ENCODE measurements around the gene SRSF7. TPM values are rescaled to one million over a fixed set of nuclear protein-coding genes. Genes with fewer than 3 reads are reported as not detected.

The SRSF7 gene
- total RNA-seq, 1 donor from 2014 or later = 67.5 TPM

GRCh38 chr2:38783586-38783985 lies 32.4 kb upstream of the SRSF7 start:
- Mint-ChIP-seq H3K4me1 (ENCODE audit: low read depth) (peaks cover 8% of the 10 kb centered on the region), H3K27me3 (ENCODE audit: low read depth) (no peaks in the 10 kb centered on the region), H3K4me3 (ENCODE audit: unreplicated experiment) (no peak overlapping the region), H3K27ac (ENCODE audit: unreplicated experiment) (no peak overlapping the region), H3K36me3 (ENCODE audit: low read depth) (peaks cover 5% of the 10 kb centered on the region), H3K9me3 (ENCODE audit: low read depth) (no peaks in the 10 kb centered on the region)
- DNase-seq (ENCODE audit: low spot score) = no peak
- TF ChIP-seq, protein P1, sequence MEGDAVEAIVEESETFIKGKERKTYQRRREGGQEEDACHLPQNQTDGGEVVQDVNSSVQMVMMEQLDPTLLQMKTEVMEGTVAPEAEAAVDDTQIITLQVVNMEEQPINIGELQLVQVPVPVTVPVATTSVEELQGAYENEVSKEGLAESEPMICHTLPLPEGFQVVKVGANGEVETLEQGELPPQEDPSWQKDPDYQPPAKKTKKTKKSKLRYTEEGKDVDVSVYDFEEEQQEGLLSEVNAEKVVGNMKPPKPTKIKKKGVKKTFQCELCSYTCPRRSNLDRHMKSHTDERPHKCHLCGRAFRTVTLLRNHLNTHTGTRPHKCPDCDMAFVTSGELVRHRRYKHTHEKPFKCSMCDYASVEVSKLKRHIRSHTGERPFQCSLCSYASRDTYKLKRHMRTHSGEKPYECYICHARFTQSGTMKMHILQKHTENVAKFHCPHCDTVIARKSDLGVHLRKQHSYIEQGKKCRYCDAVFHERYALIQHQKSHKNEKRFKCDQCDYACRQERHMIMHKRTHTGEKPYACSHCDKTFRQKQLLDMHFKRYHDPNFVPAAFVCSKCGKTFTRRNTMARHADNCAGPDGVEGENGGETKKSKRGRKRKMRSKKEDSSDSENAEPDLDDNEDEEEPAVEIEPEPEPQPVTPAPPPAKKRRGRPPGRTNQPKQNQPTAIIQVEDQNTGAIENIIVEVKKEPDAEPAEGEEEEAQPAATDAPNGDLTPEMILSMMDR (IDR thresholded peaks at IDR 0.05) = no peak

- TF ChIP-seq, protein P1 (IDR thresholded peaks at IDR 0.05) = no peak
- no peak for DNase-seq (ENCODE audit: low spot score)
- Mint-ChIP-seq H3K27me3 (ENCODE audit: low read depth) (peaks cover 2% of the 10 kb centered on the region), H3K4me1 (ENCODE audit: low read depth) (peaks cover 11% of the 10 kb centered on the region), H3K36me3 (ENCODE audit: low read depth) (peaks cover 5% of the 10 kb centered on the region), H3K4me3 (ENCODE audit: unreplicated experiment) (peak overlapping the region; percentile 88), H3K9me3 (ENCODE audit: low read depth) (no peaks in the 10 kb centered on the region), H3K27ac (ENCODE audit: unreplicated experiment) (peak overlapping the region; percentile 90)
These were observed 27.5 kb upstream of the SRSF7 start for GRCh38 chr2:38778687-38779082.

DNA sequence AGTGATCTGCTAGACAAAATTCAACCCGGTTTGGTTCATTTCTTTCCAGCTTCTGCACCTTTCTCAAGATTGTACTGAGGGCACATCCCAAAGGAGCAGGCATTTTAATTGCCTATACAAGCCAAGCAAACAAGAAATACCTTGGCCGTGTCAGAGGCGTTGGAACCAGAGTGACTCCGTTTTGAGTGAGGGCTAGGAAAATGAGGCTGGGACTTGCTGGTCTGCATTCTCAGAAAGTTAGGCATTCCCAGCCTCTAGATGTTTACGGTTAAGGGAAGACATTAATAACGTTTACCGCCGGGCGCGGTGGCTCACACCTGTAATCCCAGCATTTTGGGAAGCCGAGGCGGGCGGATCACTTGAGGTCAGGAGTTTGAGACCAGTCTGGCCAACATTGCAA lies 25.4 kb upstream of the SRSF7 start:
- no peak overlapping the region for H3K4me3 Mint-ChIP-seq (ENCODE audit: unreplicated experiment)
- peaks cover 3% of the 10 kb centered on the region for H3K36me3 Mint-ChIP-seq (ENCODE audit: low read depth)
- H3K27me3 Mint-ChIP-seq (ENCODE audit: low read depth) = peaks cover 2% of the 10 kb centered on the region
- TF ChIP-seq, protein P1 (IDR thresholded peaks at IDR 0.05) = no peak
- H3K9me3 Mint-ChIP-seq (ENCODE audit: low read depth) = no peaks in the 10 kb centered on the region
- H3K4me1 Mint-ChIP-seq (ENCODE audit: low read depth) = peaks cover 11% of the 10 kb centered on the region
- no peak overlapping the region for H3K27ac Mint-ChIP-seq (ENCODE audit: unreplicated experiment)
- DNase-seq (ENCODE audit: low spot score) = no peak

DNA sequence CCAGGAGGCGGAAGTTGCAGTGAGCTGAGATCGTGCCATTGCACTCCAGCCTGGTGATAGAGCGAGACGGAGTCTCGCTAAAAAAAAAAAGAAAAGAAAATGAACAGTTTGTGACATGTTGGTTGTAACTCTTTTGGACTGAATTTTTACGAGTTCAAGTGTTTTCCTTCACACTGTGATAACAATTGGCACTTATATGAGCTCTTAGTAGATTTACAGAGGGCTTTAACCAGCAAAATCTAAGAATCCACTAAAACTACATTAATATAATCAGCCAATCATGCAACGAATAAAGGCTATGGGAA lies 24.7 kb upstream of the SRSF7 start:
- Mint-ChIP-seq H3K4me1 (ENCODE audit: low read depth) (peaks cover 11% of the 10 kb centered on the region), H3K4me3 (ENCODE audit: unreplicated experiment) (no peak overlapping the region), H3K27ac (ENCODE audit: unreplicated experiment) (no peak overlapping the region), H3K9me3 (ENCODE audit: low read depth) (no peaks in the 10 kb centered on the region), H3K27me3 (ENCODE audit: low read depth) (peaks cover 2% of the 10 kb centered on the region), H3K36me3 (ENCODE audit: low read depth) (no peaks in the 10 kb centered on the region)
- TF ChIP-seq, protein P1 (IDR thresholded peaks at IDR 0.05) = no peak
- no peak for DNase-seq (ENCODE audit: low spot score)

DNA sequence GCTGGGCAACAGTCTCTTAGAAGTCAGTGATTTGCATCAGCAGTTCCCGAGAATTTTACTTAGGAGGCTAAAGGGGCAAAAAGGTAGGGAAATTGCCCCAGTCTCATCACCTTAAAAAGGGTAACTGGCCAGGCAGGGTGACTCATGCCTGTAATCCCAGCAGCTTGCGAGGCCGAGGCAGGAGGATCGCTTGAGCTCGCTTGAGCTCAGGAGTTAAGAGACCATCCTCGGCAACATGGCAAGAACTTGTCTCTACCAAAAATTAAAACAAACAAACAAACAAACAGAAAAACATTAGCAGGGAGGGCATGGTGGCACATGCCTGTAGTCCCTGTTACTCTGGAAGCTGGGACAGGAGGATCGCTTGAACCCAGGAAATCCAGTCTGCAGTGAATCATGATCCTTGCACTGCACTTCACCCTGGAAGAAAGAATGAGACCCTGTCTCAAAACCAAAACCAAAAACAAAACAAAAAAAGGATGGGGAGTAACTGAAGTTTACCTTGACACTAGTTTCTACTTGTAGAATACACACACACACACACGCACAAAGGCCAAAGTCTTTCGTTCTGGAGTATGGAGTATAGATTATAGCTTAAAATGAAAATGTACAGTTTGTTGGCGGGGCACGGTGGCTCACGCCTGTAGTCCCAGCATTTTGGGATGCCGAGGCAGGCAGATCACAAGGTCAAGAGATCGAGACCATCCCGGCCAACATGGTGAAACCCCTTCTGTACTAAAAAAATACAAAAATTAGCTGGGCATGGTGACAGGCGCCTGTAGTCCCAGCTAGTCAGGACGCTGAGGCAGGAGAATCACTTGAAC lies 24.1 kb upstream of the SRSF7 start:
- Mint-ChIP-seq H3K27me3 (ENCODE audit: low read depth) (peaks cover 2% of the 10 kb centered on the region), H3K9me3 (ENCODE audit: low read depth) (no peaks in the 10 kb centered on the region), H3K27ac (ENCODE audit: unreplicated experiment) (no peak overlapping the region), H3K36me3 (ENCODE audit: low read depth) (no peaks in the 10 kb centered on the region), H3K4me1 (ENCODE audit: low read depth) (peaks cover 11% of the 10 kb centered on the region), H3K4me3 (ENCODE audit: unreplicated experiment) (no peak overlapping the region)
- TF ChIP-seq, protein P1 (IDR thresholded peaks at IDR 0.05) = no peak
- no peak for DNase-seq (ENCODE audit: low spot score)

Data from chondrocyte (in vitro differentiated cells).